ENCODE results near the gene ANGEL2.
"Not testable (repeated sequence)": the region's sequence is repeated elsewhere in the genome, so short reads cannot be mapped to it uniquely, and the experiment has no call there.

The ANGEL2 gene

GRCh38 chr1:213015099-213016050 lies at the start of gene ANGEL2:
TSS of gene ANGEL2 (minus strand) at chr1:213015867. CDS start at chr1:213015671, 196 bp downstream.
- H3K4me3 ChIP-seq (ENCODE audit: low read depth, low read length) = peak within 1 kb of the TSS; percentile 75
- peak; percentile 92 for DNase-seq (ENCODE audit: low read depth)

GRCh38 chr1:213061263-213061662 lies 45.6 kb upstream of the ANGEL2 start:
- H3K4me3 ChIP-seq (ENCODE audit: low read depth, low read length) = no peak overlapping the region
- no peak for DNase-seq (ENCODE audit: low read depth)

GRCh38 chr1:213060836-213061235 lies 45.2 kb upstream of the ANGEL2 start:
- H3K4me3 ChIP-seq (ENCODE audit: low read depth, low read length) = no peak overlapping the region
- DNase-seq (ENCODE audit: low read depth) = no peak

- no peak for DNase-seq (ENCODE audit: low read depth)
- H3K4me3 ChIP-seq (ENCODE audit: low read depth, low read length) = no peak overlapping the region
Observed at GRCh38 chr1:213057264-213058059, 41.8 kb upstream of the ANGEL2 start.

GRCh38 chr1:213055767-213056166 lies 40.1 kb upstream of the ANGEL2 start:
- DNase-seq (ENCODE audit: low read depth) = no peak
- no peak overlapping the region for H3K4me3 ChIP-seq (ENCODE audit: low read depth, low read length)

GRCh38 chr1:213054733-213055591 lies 39.3 kb upstream of the ANGEL2 start:
- no peak for DNase-seq (ENCODE audit: low read depth)
- H3K4me3 ChIP-seq (ENCODE audit: low read depth, low read length) = no peak overlapping the region

GRCh38 chr1:213054142-213054541 lies 38.5 kb upstream of the ANGEL2 start:
- H3K4me3 ChIP-seq (ENCODE audit: low read depth, low read length) = no peak overlapping the region
- no peak for DNase-seq (ENCODE audit: low read depth)

GRCh38 chr1:213053455-213053854 lies 37.8 kb upstream of the ANGEL2 start:
- no peak for DNase-seq (ENCODE audit: low read depth)

GRCh38 chr1:213051881-213052202 lies 36.2 kb upstream of the ANGEL2 start:
- DNase-seq (ENCODE audit: low read depth) = no peak
- peak overlapping the region; percentile 79 for H3K4me3 ChIP-seq (ENCODE audit: low read depth, low read length)

More at GRCh38 chr1:213053455-213053854, 37.8 kb upstream of the ANGEL2 start:
- no peak overlapping the region for H3K4me3 ChIP-seq (ENCODE audit: low read depth, low read length)

GRCh38 chr1:213051127-213051880 lies 35.6 kb upstream of the ANGEL2 start, which contains the start of gene RPS6KC1:
TSS of gene RPS6KC1 (plus strand) at chr1:213051241. CDS start at chr1:213051405, 164 bp downstream.
- peak; percentile 43 for DNase-seq (ENCODE audit: low read depth)
- peak within 1 kb of the TSS; percentile 79 for H3K4me3 ChIP-seq (ENCODE audit: low read depth, low read length)

- H3K4me3 ChIP-seq (ENCODE audit: low read depth, low read length) = peak overlapping the region; percentile 79
- no peak for DNase-seq (ENCODE audit: low read depth)
Observed at GRCh38 chr1:213050745-213051126, 35.1 kb upstream of the ANGEL2 start.

- no peak for DNase-seq (ENCODE audit: low read depth)
- H3K4me3 ChIP-seq (ENCODE audit: low read depth, low read length) = no peak overlapping the region
Observed at GRCh38 chr1:213049232-213049631, 33.6 kb upstream of the ANGEL2 start.

- not testable (repeated sequence) for DNase-seq (ENCODE audit: low read depth); H3K4me3 ChIP-seq (ENCODE audit: low read depth, low read length)
Observed at GRCh38 chr1:213045321-213046226, 29.9 kb upstream of the ANGEL2 start.

- H3K4me3 ChIP-seq (ENCODE audit: low read depth, low read length) = no peak overlapping the region
- DNase-seq (ENCODE audit: low read depth) = peak; percentile 34
Observed at GRCh38 chr1:213041443-213041842, 25.8 kb upstream of the ANGEL2 start.

- no peak overlapping the region for H3K4me3 ChIP-seq (ENCODE audit: low read depth, low read length)
- DNase-seq (ENCODE audit: low read depth) = no peak
Observed at GRCh38 chr1:213035573-213035972, 19.9 kb upstream of the ANGEL2 start.

- no peak overlapping the region for H3K4me3 ChIP-seq (ENCODE audit: low read depth, low read length)
- no peak for DNase-seq (ENCODE audit: low read depth)
Observed at GRCh38 chr1:213034713-213035112, 19.0 kb upstream of the ANGEL2 start.

GRCh38 chr1:213032651-213033050 lies 17.0 kb upstream of the ANGEL2 start:
- no peak overlapping the region for H3K4me3 ChIP-seq (ENCODE audit: low read depth, low read length)
- DNase-seq (ENCODE audit: low read depth) = no peak

- H3K4me3 ChIP-seq (ENCODE audit: low read depth, low read length); DNase-seq (ENCODE audit: low read depth): not testable (repeated sequence)
Observed at GRCh38 chr1:213027024-213027423, 11.4 kb upstream of the ANGEL2 start.
